GM23248 (cell line): ENCODE data around the gene PIGH. TPM values are rescaled to one million over a fixed set of nuclear protein-coding genes. Genes with fewer than 3 reads are reported as not detected.

ENCODE experiments used
- DNase-seq: peaks from one replicate; pipeline ENCODE4 v3.0.0-alpha.2; 2015
- H2AFZ ChIP-seq: fragments of 200-600 bp; sonication (generic); 2 replicates; pipeline ENCODE4 v1.6.1; 2016; ENCODE audit warnings: antibody characterized with exemption
- H3F3A ChIP-seq: fragments of 200-600 bp; sonication (generic); 2 replicates; pipeline ENCODE4 v1.6.1; 2016; ENCODE audit warnings: mild to moderate bottlenecking, antibody characterized with exemption, mixed run types; ENCODE audit not compliant: insufficient read depth
- H3K27ac ChIP-seq: fragments of 200-600 bp; sonication (generic); 2 replicates; pipeline ENCODE4 v1.5.1; 2016; ENCODE audit warnings: mild to moderate bottlenecking
- H3K27me3 ChIP-seq: fragments of 200-600 bp; sonication (generic); replicated peaks from 2 replicates; pipeline ENCODE4 v1.6.1; 2016; ENCODE audit warnings: mild to moderate bottlenecking; ENCODE audit not compliant: insufficient read depth
- H3K36me3 ChIP-seq: fragments of 200-600 bp; sonication (generic); 2 replicates; pipeline ENCODE4 v1.6.1; 2016; ENCODE audit warnings: low read depth, mild to moderate bottlenecking
- H3K4me1 ChIP-seq: fragments of 200-600 bp; sonication (generic); 2 replicates; pipeline ENCODE4 v1.6.1; 2016; ENCODE audit warnings: mild to moderate bottlenecking; ENCODE audit not compliant: insufficient read depth
- H3K4me2 ChIP-seq: fragments of 200-600 bp; sonication (generic); one replicate; pipeline ENCODE4 v1.6.1; 2016; ENCODE audit warnings: mild to moderate bottlenecking; ENCODE audit not compliant: unreplicated experiment
- H3K4me3 ChIP-seq: fragments of 200-600 bp; sonication (generic); 2 replicates; pipeline ENCODE4 v1.5.1; 2016; ENCODE audit warnings: mild to moderate bottlenecking
- H3K79me2 ChIP-seq: fragments of 200-600 bp; sonication (generic); 2 replicates; pipeline ENCODE4 v1.6.1; 2016; ENCODE audit warnings: mild to moderate bottlenecking; ENCODE audit not compliant: insufficient read depth
- H3K9ac ChIP-seq: fragments of 200-600 bp; sonication (generic); 2 replicates; pipeline ENCODE4 v1.6.1; 2016; ENCODE audit warnings: mild to moderate bottlenecking
- H3K9me2 ChIP-seq: fragments of 200-600 bp; sonication (generic); 2 replicates; pipeline ENCODE4 v1.6.1; 2016; ENCODE audit warnings: mixed run types, mild to moderate bottlenecking, moderate library complexity; ENCODE audit not compliant: insufficient read depth
- H3K9me3 ChIP-seq: fragments of 200-600 bp; sonication (generic); one replicate; pipeline ENCODE4 v1.6.1; 2017; ENCODE audit warnings: low read depth
- H4K20me1 ChIP-seq: fragments of 200-600 bp; sonication (generic); 2 replicates; pipeline ENCODE4 v1.6.0; 2016; ENCODE audit not compliant: insufficient read depth
- EZH2 ChIP-seq: fragments of 200-600 bp; sonication (generic); IDR thresholded peaks from 2 replicates; pipeline ENCODE4 v1.6.1; 2018; ENCODE audit warnings: antibody characterized with exemption, mild to moderate bottlenecking; ENCODE audit not compliant: insufficient read depth, poor library complexity, severe bottlenecking
- EZH2phosphoT487 ChIP-seq: fragments of 200-600 bp; sonication (generic); IDR thresholded peaks from 2 replicates; pipeline ENCODE4 v1.6.1; 2018; ENCODE audit warnings: antibody characterized with exemption, moderate library complexity, mild to moderate bottlenecking, low read depth; ENCODE audit not compliant: insufficient read depth
- WGBS, 2 experiments: methylation state at CpG; one replicate each; pipeline ENCODE4 v1.1.6; 2015 to 2017; ENCODE audit warnings: low lambda C conversion rate in 2 of 2, low coverage in 1 of 2; ENCODE audit errors: missing lambda C conversion rate in 2 of 2; 5-methylcytosine and 5-hydroxymethylcytosine counted together
- in situ Hi-C: fragments of 300-500 bp; cut with MboI; formaldehyde crosslinking; loops from 2 replicates; pipeline ENCODE4 v1.15.0; 2020
- polyA plus RNA-seq: library from polyadenylated mRNA; unstranded; fragments of >200 nt; fragmentation: Nextera tagmentation; extraction: Ambion mirVana; gene quantifications from 2 replicates; pipeline ENCODE4 v1.2.1, GENCODE V29; 2016
- total RNA-seq: library from RNA; depleted of rRNA; stranded (reverse); fragments of >200 nt; shearing (Covaris generic); gene quantifications from 2 replicates; pipeline ENCODE4 v1.2.3, GENCODE V29; 2014

PIGH gene
- total and polyA plus RNA-seq, 2 experiments from 2014 or later = 10.8 to 23.4 TPM

- peak overlapping the region; percentile 63 for H3K27ac ChIP-seq
- H3K36me3 ChIP-seq = no peaks in the 10 kb centered on the region
- no peaks in the 10 kb centered on the region for H4K20me1 ChIP-seq
- in situ Hi-C loops = no loop called here
- no peaks in the 10 kb centered on the region for H3K79me2 ChIP-seq
- H3K27me3 ChIP-seq = no peaks in the 10 kb centered on the region
- no peak for TF ChIP-seq EZH2
- no peak for TF ChIP-seq EZH2phosphoT487
- H3K4me3 ChIP-seq = no peak overlapping the region
- H3F3A ChIP-seq = peaks cover 28% of the 10 kb centered on the region
- H3K9me3 ChIP-seq = no peaks in the 10 kb centered on the region
- no peaks in the 10 kb centered on the region for H3K9me2 ChIP-seq
- H3K4me1 ChIP-seq = peaks cover 17% of the 10 kb centered on the region
- peak; percentile 91 for DNase-seq
- H3K4me2 ChIP-seq = peak overlapping the region; percentile 93
- no peak overlapping the region for H2AFZ ChIP-seq
- H3K9ac ChIP-seq = peak overlapping the region; percentile 77
Measured at GRCh38 chr14:67618617-67619063, 18.6 kb upstream of the PIGH start.

GRCh38 chr14:67610491-67610890, 10.4 kb upstream of the PIGH start:
- Histone ChIP-seq H3K79me2 (no peaks in the 10 kb centered on the region), H3K4me1 (no peaks in the 10 kb centered on the region), H3K9me3 (no peaks in the 10 kb centered on the region), H4K20me1 (no peaks in the 10 kb centered on the region), H3F3A (no peaks in the 10 kb centered on the region), H3K4me3 (no peak overlapping the region), H3K9ac (no peak overlapping the region), H3K27me3 (no peaks in the 10 kb centered on the region), H3K27ac (no peak overlapping the region), H3K9me2 (no peaks in the 10 kb centered on the region), H2AFZ (no peak overlapping the region), H3K36me3 (no peaks in the 10 kb centered on the region), H3K4me2 (no peak overlapping the region)
- WGBS, 2 experiments = 88 to 95% methylated on average over 1 of the region's 1 CpG
- TF ChIP-seq EZH2phosphoT487 (no peak), EZH2 (no peak)
- in situ Hi-C loops = no loop called here
- DNase-seq = no peak

GRCh38 chr14:67609642-67610310, 9.7 kb upstream of the PIGH start:
- 66 to 72% methylated on average over 10 of the region's 10 CpGs for WGBS, 2 experiments
- Histone ChIP-seq H2AFZ (no peak overlapping the region), H3K27ac (no peak overlapping the region), H3K36me3 (no peaks in the 10 kb centered on the region), H3K9me3 (no peaks in the 10 kb centered on the region), H3K27me3 (no peaks in the 10 kb centered on the region), H3K79me2 (no peaks in the 10 kb centered on the region), H3K9me2 (no peaks in the 10 kb centered on the region), H3F3A (no peaks in the 10 kb centered on the region), H3K4me3 (no peak overlapping the region), H4K20me1 (no peaks in the 10 kb centered on the region), H3K9ac (no peak overlapping the region), H3K4me2 (no peak overlapping the region), H3K4me1 (no peaks in the 10 kb centered on the region)
- no peak for DNase-seq
- in situ Hi-C loops = no loop called here
- no peak for TF ChIP-seq EZH2
- no peak for TF ChIP-seq EZH2phosphoT487

GRCh38 chr14:67607646-67608045, 7.6 kb upstream of the PIGH start:
- Histone ChIP-seq H3K27me3 (no peaks in the 10 kb centered on the region), H3K9ac (no peak overlapping the region), H4K20me1 (no peaks in the 10 kb centered on the region), H3K4me3 (no peak overlapping the region), H3K79me2 (no peaks in the 10 kb centered on the region), H3K36me3 (no peaks in the 10 kb centered on the region), H3K4me2 (no peak overlapping the region), H3K27ac (no peak overlapping the region), H2AFZ (no peak overlapping the region), H3K9me3 (no peaks in the 10 kb centered on the region), H3K4me1 (no peaks in the 10 kb centered on the region), H3K9me2 (no peaks in the 10 kb centered on the region), H3F3A (no peaks in the 10 kb centered on the region)
- 85 to 90% methylated on average over 5 of the region's 5 CpGs for WGBS, 2 experiments
- no peak for DNase-seq
- TF ChIP-seq EZH2phosphoT487 (no peak), EZH2 (no peak)
- in situ Hi-C loops = no loop called here
